SK-N-SH (cell line): ENCODE measurements around the gene SNX33. TPM values are rescaled to one million over a fixed set of nuclear protein-coding genes. Genes with fewer than 3 reads are reported as not detected.

Experiments
- CTCF ChIA-PET: fragments of 300-600, 350-600 bp; formaldehyde crosslinking; extraction: SDS; loops from one replicate; lab custom pipeline; 2021; lab: Yijun Ruan, JAX
- POLR2A ChIA-PET: fragments of 350-600 bp; sonication (Branson Sonifier 250); formaldehyde crosslinking; extraction: SDS; loops from one replicate; lab custom pipeline; 2020; ENCODE audit warnings: antibody characterized with exemption, inconsistent platforms; lab: Yijun Ruan, JAX
- DNase-seq: peaks from one replicate; pipeline ENCODE4 v3.0.0; 2012
- H2AFZ ChIP-seq: fragments of 200-600 bp; sonication (generic); 2 replicates; pipeline ENCODE4 v1.8.1; 2016; ENCODE audit warnings: antibody characterized with exemption, mild to moderate bottlenecking, low read depth
- H3F3A ChIP-seq: fragments of 200-600 bp; sonication (generic); replicated peaks from 2 replicates; pipeline ENCODE3; 2016; ENCODE audit warnings: antibody characterized with exemption, mild to moderate bottlenecking; ENCODE audit not compliant: insufficient read depth
- H3K27ac ChIP-seq, 2 experiments: fragments of 200-500 bp in 1 of 2; fragments of 200-600 bp in 1 of 2; sonication (Bioruptor generic) in 1 of 2; sonication (generic), shearing (Covaris generic) in 1 of 2; 2 replicates each; pipeline versions ENCODE4 v1.5.1 to v1.6.1; 2014 to 2016; ENCODE audit warnings: low read depth in 2 of 2, inconsistent platforms in 1 of 2, low read length in 1 of 2, mild to moderate bottlenecking in 1 of 2, mixed read lengths in 1 of 2
- H3K27me3 ChIP-seq: fragments of 200-600 bp; sonication (generic), shearing (Covaris generic); 2 replicates; pipeline ENCODE4 v1.6.1; 2016; ENCODE audit warnings: mixed run types; ENCODE audit not compliant: insufficient read depth
- H3K36me3 ChIP-seq, 2 experiments: fragments of 200-500 bp in 1 of 2; fragments of 200-600 bp in 1 of 2; sonication (Bioruptor generic) in 1 of 2; sonication (generic) in 1 of 2; replicated peaks in 1 of 2; 2 replicates each; pipeline versions ENCODE3 to v1.5.1; 2014 to 2016; ENCODE audit warnings: low read length in 1 of 2, mild to moderate bottlenecking in 1 of 2; ENCODE audit not compliant: insufficient read depth in 2 of 2, control insufficient read depth in 1 of 2
- H3K4me1 ChIP-seq, 2 experiments: fragments of 200-500 bp in 1 of 2; fragments of 200-600 bp in 1 of 2; sonication (Bioruptor generic) in 1 of 2; sonication (generic), shearing (Covaris generic) in 1 of 2; 2 replicates each; pipeline versions ENCODE4 v1.5.1 to v1.6.1; 2014 to 2016; ENCODE audit warnings: low read depth in 1 of 2, low read length in 1 of 2, mixed run types in 1 of 2; ENCODE audit not compliant: insufficient read depth in 2 of 2, control insufficient read depth in 1 of 2
- H3K4me2 ChIP-seq: fragments of 200-600 bp; sonication (generic), shearing (Covaris generic); 2 replicates; pipeline ENCODE4 v1.6.1; 2017; ENCODE audit warnings: mixed run types
- H3K4me3 ChIP-seq, 2 experiments: fragments of 200-500 bp in 1 of 2; fragments of 200-600 bp in 1 of 2; sonication (Bioruptor generic) in 1 of 2; sonication (generic), shearing (Covaris generic) in 1 of 2; 2 replicates each; pipeline versions ENCODE4 v1.5.1 to v1.8.1; 2014 to 2016; ENCODE audit warnings: low read depth in 2 of 2, inconsistent platforms in 1 of 2, low read length in 1 of 2, mild to moderate bottlenecking in 1 of 2, mixed read lengths in 1 of 2, moderate library complexity in 1 of 2
- H3K79me2 ChIP-seq: fragments of 200-600 bp; sonication (generic); 2 replicates; pipeline ENCODE4 v1.8.1; 2017; ENCODE audit warnings: mild to moderate bottlenecking; ENCODE audit not compliant: insufficient read depth
- H3K9ac ChIP-seq: fragments of 200-600 bp; sonication (generic); 2 replicates; pipeline ENCODE4 v1.6.1; 2017; ENCODE audit warnings: mixed run types
- H3K9me2 ChIP-seq: fragments of 200-600 bp; sonication (generic); 2 replicates; pipeline ENCODE4 v1.6.1; 2017; ENCODE audit warnings: mixed run types
- H3K9me3 ChIP-seq: fragments of 200-600 bp; sonication (generic); 2 replicates; pipeline ENCODE4 v1.6.1; 2017; ENCODE audit warnings: mixed run types, mild to moderate bottlenecking, moderate library complexity
- H4K20me1 ChIP-seq: fragments of 200-600 bp; sonication (generic); 2 replicates; pipeline ENCODE4 v1.6.1; 2017; ENCODE audit warnings: mild to moderate bottlenecking, mixed run types; ENCODE audit not compliant: insufficient read depth
- EZH2phosphoT487 ChIP-seq: fragments of 200-600 bp; sonication (generic); IDR thresholded peaks from 2 replicates; pipeline ENCODE4 v1.6.1; 2017; ENCODE audit warnings: low read depth, mixed run types, mild to moderate bottlenecking, antibody characterized with exemption, moderate library complexity, borderline replicate concordance
- FOSL2 ChIP-seq: IDR thresholded peaks from 2 replicates; pipeline ENCODE4 v1.4.0; 2012; ENCODE audit warnings: low read depth, mild to moderate bottlenecking, moderate library complexity, borderline replicate concordance
- FOXJ3 ChIP-seq: sonication (generic); formaldehyde crosslinking; IDR thresholded peaks from 2 replicates; pipeline ENCODE4 v1.5.1; 2020; ENCODE audit warnings: mild to moderate bottlenecking, missing genetic modification reagents
- FOXM1 ChIP-seq: IDR thresholded peaks from 2 replicates; pipeline ENCODE4 v1.4.0; 2012; ENCODE audit warnings: low read depth, mild to moderate bottlenecking
- MAX ChIP-seq: IDR thresholded peaks from 2 replicates; pipeline ENCODE4 v1.4.0; 2012; ENCODE audit warnings: low read depth
- NFIC ChIP-seq: IDR thresholded peaks from 2 replicates; pipeline ENCODE4 v1.4.0; 2012; ENCODE audit warnings: borderline replicate concordance
- NRF1 ChIP-seq: IDR thresholded peaks from 2 replicates; pipeline ENCODE4 v1.6.1; 2012; ENCODE audit warnings: low read depth, mild to moderate bottlenecking, low read length
- TCF12 ChIP-seq: IDR thresholded peaks from 2 replicates; pipeline ENCODE4 v1.4.0; 2012
- TEAD4 ChIP-seq: IDR thresholded peaks from 2 replicates; pipeline ENCODE4 v1.4.0; 2012; ENCODE audit warnings: mild to moderate bottlenecking, borderline replicate concordance; ENCODE audit not compliant: insufficient read depth
- WGBS: methylation state at CpG from one replicate; pipeline ENCODE4 v1.1.6; 2017; ENCODE audit warnings: low lambda C conversion rate; 5-methylcytosine and 5-hydroxymethylcytosine counted together
- polyA plus RNA-seq, 3 experiments: library from polyadenylated mRNA; depleted of rRNA; stranded (reverse); fragments of >200 nt; gene quantifications; 2 replicates each; pipeline ENCODE4 v1.2.3, GENCODE V29; 2012
- TF ChIP-seq, protein P1 (sequence below): IDR thresholded peaks from 2 replicates; pipeline ENCODE4 v1.4.0; 2012; ENCODE audit warnings: low read depth, borderline replicate concordance

SNX33 gene
- polyA plus RNA-seq, 1 of the 3 experiments (the other 2 are of a cell fraction), result 7.7 TPM

DNA sequence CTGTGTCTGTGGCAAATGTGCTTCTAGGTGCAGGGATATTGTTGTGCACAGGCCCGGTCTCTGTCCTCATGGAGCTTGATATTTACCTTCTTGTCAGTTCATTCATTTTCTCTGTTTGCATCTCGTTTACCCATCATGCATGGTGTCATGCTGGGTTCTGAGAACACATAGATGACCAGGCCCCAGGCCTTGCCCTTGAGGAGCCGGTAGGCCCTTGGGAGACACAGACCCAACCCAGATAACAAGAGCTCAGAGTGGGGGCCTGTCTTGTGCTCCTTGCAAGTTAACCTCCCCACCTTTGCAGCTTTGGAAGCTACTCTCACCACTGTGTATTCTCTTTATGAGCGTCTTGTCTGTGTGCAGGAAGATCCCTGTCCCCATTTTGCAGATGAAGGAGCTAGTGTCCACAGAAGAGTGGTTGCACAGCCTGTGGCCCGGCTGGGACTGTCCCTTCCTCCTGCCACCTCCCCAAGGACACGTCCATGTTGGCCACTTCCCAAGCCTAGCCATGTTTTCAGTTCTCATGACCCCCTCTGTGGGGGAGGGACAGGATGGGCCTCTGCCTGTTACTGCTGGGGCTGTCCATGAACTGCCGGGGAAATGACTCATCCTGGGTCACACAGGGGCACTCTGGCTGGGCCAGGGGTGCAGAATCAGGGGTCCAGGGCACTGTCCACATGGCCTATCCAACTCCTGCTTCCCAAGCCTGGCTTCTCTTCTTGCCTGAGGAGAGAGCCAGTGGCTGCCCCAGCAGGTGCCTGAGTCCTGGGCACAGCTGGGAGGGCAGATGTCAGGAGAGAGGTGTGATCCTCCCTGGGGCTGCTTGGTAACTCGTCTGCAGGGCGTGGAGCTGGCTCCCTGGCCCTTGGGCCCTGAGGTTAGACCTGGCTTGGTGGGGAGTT lies 3.4 kb downstream of the SNX33 start:
- H2AFZ ChIP-seq, result no peak overlapping the region

DNA sequence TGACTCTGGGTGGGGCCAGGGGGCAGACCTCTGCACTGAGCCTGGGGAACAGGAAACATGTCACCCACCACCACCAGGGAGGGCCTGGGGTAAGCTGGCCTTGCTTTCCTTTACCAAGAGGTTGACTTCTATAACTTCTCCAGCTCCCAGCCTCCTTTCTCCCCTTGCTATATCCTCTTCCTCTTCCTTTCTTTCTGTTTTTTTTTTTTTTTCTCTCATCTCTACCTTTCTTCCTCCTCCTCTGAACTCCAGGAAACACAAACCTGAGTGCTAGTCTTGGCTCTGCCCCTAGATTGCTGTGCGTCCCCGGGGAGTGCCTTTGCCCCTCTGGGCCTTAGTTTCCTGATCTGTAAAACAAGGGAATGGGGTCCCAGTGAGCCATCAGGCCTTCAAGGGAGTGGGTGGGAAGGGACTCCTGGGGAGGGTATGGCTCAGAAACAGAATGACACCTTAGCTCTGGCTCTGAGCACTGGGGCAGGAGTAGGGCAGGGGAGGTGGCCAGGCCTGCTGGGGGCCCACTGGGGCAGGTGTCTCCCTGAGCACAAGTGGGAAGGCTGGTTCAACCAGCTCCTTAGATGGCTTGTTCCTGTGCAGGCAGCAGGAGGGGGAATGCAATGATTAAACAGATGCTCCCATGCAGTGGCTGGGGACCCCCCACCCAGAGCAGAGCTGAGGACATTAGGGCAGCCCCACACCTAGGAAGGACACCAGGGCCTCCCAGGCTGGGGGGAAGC lies 4.3 kb downstream of the SNX33 start:
- peak overlapping the region in 1 of 2 experiments; percentile 98; a peak in 2 of 4 replicates for H3K4me3 ChIP-seq
- H2AFZ ChIP-seq, result no peak overlapping the region
- H3K4me1 ChIP-seq, result peaks cover 9 to 46% of the 10 kb centered on the region in 2 experiments; a peak in 2 of 4 replicates
- H3K27me3 ChIP-seq, result no peaks in the 10 kb centered on the region
- POLR2A ChIA-PET, result no interaction called here
- peaks cover 4 to 10% of the 10 kb centered on the region in 2 experiments for H3K36me3 ChIP-seq
- peak overlapping the region; percentile 99 for H3K4me2 ChIP-seq
- H3K79me2 ChIP-seq, result peaks cover 94% of the 10 kb centered on the region
- H3K9me2 ChIP-seq, result no peaks in the 10 kb centered on the region
- H3K9ac ChIP-seq, result peak overlapping the region; percentile 39
- CTCF ChIA-PET, result interaction anchor here (1.2 to 1.4 kb wide), 2 partner anchors 11 to 81 kb away, joined by 3 to 4 read pairs; no protein-coding TSS in a partner anchor
- H3F3A ChIP-seq, result no peaks in the 10 kb centered on the region
- TF ChIP-seq, protein P1, sequence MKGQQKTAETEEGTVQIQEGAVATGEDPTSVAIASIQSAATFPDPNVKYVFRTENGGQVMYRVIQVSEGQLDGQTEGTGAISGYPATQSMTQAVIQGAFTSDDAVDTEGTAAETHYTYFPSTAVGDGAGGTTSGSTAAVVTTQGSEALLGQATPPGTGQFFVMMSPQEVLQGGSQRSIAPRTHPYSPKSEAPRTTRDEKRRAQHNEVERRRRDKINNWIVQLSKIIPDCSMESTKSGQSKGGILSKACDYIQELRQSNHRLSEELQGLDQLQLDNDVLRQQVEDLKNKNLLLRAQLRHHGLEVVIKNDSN, result no peak
- TF ChIP-seq NRF1 (no peak), TCF12 (no peak), TEAD4 (no peak), NFIC (no peak), MAX (no peak), FOXM1 (no peak), FOXJ3 (CRISPR knock-in tag) (no peak)
- TF ChIP-seq, all 33 proteins: peak for 0
- Histone ChIP-seq H4K20me1 (peaks cover 64% of the 10 kb centered on the region), H3K27ac (peak overlapping the region in 1 of 2 experiments; percentile 24; a peak in 1 of 4 replicates), H3K9me3 (no peaks in the 10 kb centered on the region)
- no peak for DNase-seq
- WGBS, result 95% methylated on average over 2 of the region's 2 CpGs

More for the DNA sequence above, 3.4 kb downstream of the SNX33 start:
- Histone ChIP-seq H3K27ac (peak overlapping the region in 1 of 2 experiments; percentile 24; a peak in 2 of 4 replicates), H3K4me3 (peak overlapping the region; percentile 12 to 98; a peak in 3 of 4 replicates), H3K79me2 (peaks cover 98% of the 10 kb centered on the region), H3F3A (no peaks in the 10 kb centered on the region), H3K4me2 (peak overlapping the region; percentile 99), H3K4me1 (peaks cover 13 to 54% of the 10 kb centered on the region in 2 experiments; a peak in 3 of 4 replicates), H3K36me3 (peaks cover 0 to 10% of the 10 kb centered on the region in 2 experiments), H3K9ac (peak overlapping the region; percentile 39; the same call in 1 of the 2 replicates), H4K20me1 (peaks cover 60% of the 10 kb centered on the region), H3K9me2 (no peaks in the 10 kb centered on the region), H3K27me3 (no peaks in the 10 kb centered on the region), H3K9me3 (no peaks in the 10 kb centered on the region)
- whole genome bisulfite sequencing, result 72% methylated on average over 5 of the region's 9 CpGs
- ChIA-PET CTCF (interaction anchor here (1.0 to 1.4 kb wide), 3 partner anchors 9 to 82 kb away, joined by 3 to 4 read pairs (median 3); no protein-coding TSS in a partner anchor), POLR2A (interaction anchor here (0.6 kb wide), 1 partner anchor 82 kb away, joined by 3 read pairs; no protein-coding TSS in a partner anchor)
- no peak for DNase-seq
- TF ChIP-seq EZH2phosphoT487 (no peak), FOSL2 (peak; percentile 5; the same call in 1 of the 2 replicates), FOXJ3 (CRISPR knock-in tag) (no peak)
